NCI-H526 treated with DMSO at 0.1 percent for 48 hours (cell line): ENCODE measurements around the gene COPZ1.
"Not testable (repeated sequence)": the region's sequence is repeated elsewhere in the genome, so short reads cannot be mapped to it uniquely, and the experiment has no call there.

Experiments used
- DNase-seq: peaks from one replicate; lab custom pipeline; 2025; lab: John Stamatoyannopoulos, UW

COPZ1 gene, protein sequence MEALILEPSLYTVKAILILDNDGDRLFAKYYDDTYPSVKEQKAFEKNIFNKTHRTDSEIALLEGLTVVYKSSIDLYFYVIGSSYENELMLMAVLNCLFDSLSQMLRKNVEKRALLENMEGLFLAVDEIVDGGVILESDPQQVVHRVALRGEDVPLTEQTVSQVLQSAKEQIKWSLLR

DNA sequence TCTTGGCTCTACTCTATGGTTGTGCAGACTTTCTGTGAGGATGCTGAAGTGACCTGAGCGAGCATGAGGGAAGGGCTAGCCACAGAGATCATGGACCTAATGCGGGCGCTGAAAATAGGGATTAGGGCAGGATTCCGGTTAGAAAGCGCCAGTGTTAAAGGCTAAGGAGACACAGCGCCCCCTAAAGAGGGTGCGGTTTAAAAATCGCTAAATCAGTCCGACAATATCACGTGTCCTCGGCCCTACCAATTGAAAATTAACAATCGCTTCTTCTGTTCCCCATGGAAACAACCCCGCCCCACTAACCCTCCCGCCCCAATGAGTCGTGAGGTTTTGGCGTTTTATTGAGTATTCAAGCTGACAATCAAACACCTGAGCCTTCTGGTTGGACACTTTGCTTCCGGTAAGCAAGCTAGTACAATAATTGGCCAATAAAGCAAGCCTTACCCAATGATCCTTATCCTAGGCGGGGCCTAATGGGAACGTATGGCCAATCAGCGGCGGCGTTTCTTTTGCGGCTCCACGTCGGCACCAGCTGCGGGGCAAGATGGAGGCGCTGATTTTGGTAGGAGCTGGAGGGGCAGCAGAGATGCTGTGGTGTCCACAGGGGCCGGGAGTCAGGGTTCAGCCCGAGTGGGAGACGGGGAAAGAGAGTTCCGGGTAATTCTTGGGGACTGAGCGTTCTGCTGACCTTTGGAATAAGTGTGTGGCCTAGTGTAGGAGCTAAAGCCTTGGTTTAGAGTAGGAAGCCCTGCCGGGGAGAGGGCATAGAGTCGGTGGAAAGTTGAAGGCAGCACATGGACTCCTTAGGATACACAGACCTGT, at the start of gene COPZ1:
COPZ1 (plus strand) TSS at position 515 of the 825 bp plus-strand sequence; CDS start at position 548, 33 bp downstream.
- peak; percentile 98 for DNase-seq

DNA sequence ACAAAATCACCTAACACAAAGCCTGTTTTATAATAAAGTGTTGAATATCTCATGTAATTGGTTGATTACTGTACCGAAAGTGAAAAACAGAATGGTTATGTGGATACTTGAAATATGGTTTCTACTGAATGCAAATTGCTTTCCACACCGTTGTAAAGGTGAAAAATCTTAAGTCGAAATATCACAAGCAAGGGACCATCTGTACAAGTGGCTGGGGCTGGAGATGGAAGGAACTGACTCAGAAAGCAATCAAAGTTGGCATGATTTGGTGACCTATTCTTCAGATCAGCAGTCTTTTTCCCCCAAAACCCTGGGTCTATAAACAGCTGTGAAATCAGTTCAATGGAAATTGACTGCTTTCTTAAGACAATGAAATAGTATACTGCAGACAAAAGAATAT, 48.6 kb upstream of the COPZ1 start:
- DNase-seq: no peak

DNA sequence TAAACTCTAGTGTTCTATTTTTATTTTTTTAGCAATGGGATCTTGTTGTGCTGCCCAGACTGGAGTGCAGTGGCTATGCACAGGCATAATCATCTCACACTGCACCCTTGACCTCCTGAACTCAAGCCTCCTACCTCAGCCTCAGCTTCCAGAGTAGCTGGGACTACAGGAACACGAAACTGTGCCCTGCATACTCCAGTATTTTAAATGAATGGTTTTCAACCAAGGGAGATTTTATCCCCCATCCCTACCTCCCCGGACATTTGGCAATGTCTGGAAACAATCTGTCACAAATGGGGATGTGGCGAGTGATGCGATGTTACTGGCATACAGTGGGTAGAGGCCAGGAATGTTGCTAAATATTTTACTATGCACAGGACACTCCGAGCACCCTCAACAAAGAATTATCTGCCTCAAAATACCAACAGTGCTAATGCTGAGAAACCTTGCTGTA, 47.1 kb upstream of the COPZ1 start:
- no peak for DNase-seq

DNA sequence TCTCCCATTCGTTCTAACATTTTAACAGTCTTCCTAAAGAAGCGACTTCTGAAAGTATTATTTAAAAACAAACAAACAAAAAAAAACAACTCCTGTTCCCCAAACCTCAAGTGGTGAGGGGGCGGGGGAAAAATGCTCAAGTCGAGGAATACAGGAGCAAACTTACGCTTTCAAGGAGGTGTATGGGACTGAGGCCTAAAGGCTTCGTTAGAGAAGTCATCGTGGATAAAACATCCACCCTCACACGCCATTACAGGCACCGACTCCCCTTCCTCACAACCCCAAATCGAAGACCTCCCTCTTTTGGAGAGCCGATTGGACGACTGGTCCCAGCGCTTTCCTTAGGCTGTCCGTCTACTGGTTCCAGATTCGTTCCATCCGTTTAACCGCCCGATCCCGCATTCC, 45.7 kb upstream of the COPZ1 start:
- no peak for DNase-seq

DNA sequence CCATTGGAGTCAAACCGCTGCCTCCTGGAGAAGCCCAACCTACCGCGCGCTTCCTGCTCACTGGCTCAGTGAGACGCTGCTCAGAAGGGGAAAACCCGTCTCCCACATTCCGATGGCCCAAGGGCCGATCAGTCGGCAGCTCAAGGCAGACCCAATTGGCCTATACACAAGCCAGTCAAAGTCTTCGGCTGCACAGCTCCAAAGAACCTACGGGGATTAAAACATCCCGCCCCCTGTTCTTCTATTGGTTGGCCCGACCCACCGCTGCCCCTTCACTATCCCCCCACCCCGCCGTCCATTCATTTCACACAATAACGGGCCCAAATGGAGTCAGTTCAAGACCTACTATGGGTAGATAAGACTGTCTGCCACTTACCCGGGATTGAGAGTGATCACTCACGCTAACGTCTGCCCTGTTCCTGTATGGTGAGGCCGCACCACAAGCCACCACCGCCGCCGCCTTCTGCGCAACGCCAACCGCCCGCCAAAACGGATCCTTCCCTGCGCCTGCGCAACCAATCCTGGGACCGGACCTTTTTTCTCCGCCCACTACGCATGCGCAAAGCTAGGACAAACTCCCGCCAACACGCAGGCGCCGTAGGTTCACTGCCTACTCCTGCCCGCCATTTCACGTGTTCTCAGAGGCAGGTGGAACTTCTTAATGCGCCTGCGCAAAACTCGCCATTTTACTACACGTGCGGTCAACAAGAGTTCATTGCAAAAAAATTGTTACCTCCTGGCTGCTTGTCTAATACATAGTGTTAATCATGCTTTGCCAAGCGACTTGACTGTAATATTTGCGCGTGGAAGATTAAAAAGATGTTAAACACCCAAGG, 45.1 kb upstream of the COPZ1 start, which contains the start of gene CBX5:
CBX5 (minus strand) TSS at position 491 of the 836 bp plus-strand sequence. CDS start 22,472 bp downstream, outside the sequence.
- peak; percentile 99 for DNase-seq

DNA sequence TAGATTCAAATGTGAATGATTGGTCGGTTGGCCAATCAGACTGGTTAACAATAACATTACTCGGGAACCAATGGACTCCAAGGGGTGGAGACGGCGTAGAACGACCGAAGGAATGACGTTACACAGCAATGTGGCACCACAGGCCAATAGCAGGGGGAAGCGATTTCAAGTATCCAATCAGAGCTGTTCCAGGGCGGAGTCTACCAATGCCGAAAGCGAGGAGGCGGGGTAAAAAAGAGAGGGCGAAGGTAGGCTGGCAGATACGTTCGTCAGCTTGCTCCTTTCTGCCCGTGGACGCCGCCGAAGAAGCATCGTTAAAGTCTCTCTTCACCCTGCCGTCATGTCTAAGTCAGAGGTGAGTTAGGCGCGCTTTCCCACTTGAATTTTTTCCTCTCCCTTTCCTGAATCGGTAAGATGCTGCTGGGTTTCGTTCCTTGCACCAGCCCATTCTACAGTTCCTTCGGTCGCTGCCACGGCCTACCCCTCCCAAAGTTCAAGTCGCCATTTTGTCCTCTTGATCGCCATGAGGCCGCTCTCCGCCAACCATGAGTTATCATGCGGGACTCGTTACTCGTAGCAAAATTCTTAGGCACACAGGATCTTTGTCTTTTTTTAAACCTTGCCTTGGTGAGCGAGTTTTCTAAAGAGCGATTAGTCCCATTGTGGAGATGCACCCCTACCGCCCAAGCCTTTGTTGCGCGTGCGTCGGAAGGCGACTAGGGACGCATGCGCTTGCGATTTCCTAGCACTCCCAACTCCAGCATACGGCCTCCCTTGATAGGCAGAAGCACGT, 44.3 kb upstream of the COPZ1 start, which contains the start of gene HNRNPA1:
HNRNPA1 (plus strand) TSS at position 259 of the 793 bp plus-strand sequence; CDS start at position 341, 82 bp downstream.
- peak; percentile 99 for DNase-seq

DNA sequence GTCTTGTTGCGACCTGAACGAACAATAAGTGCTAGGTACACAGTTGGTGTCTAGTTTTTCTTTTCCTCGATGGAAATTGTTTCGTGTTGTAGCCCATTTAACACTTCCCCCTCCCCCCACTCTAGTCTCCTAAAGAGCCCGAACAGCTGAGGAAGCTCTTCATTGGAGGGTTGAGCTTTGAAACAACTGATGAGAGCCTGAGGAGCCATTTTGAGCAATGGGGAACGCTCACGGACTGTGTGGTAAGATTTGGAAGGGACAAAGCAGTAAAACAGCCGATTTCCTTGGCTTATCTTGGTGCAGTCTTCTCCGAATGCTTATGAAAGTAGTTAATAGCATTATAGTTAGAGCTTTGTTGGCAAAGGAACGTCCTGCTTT, 43.7 kb upstream of the COPZ1 start:
- DNase-seq: not testable (repeated sequence)

DNA sequence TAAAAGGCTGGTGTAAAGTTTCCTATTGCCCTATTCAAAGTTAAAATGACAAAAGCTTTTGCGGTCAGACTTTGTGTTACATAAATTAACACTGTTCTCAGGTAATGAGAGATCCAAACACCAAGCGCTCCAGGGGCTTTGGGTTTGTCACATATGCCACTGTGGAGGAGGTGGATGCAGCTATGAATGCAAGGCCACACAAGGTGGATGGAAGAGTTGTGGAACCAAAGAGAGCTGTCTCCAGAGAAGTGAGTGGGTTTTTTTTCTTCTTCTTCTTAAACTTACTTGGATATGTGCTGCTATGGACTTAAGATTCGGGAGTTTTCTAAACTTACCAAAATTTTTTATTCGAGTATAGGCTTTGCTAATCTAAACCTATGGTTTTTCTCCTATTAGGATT, 43.2 kb upstream of the COPZ1 start:
- DNase-seq: not testable (repeated sequence)

DNA sequence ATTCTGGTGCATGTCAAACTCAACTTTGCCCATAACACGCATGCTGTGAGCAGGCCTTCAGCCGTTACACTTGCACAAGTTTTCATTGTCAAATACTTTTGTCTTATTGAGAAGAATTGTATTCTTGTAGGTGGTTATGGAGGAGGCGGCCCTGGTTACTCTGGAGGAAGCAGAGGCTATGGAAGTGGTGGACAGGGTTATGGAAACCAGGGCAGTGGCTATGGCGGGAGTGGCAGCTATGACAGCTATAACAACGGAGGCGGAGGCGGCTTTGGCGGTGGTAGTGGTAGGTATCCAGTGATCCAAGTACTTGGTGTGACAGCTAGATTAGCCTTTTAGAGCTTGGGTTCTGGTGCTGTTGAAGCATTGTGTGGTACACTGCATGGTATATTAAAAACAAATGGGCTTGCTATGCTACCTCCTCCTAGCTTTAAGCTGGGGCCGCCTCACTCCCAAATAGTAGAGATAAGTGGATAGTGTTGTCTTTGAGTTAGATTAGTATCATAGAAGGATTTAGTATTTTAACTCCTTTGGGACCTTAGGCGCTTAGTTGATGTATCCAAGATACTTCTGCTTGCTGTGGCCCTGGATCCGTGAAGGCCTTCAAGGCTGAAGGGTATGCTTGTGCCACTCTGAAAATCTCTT, 41.9 kb upstream of the COPZ1 start:
- no peak for DNase-seq

DNA sequence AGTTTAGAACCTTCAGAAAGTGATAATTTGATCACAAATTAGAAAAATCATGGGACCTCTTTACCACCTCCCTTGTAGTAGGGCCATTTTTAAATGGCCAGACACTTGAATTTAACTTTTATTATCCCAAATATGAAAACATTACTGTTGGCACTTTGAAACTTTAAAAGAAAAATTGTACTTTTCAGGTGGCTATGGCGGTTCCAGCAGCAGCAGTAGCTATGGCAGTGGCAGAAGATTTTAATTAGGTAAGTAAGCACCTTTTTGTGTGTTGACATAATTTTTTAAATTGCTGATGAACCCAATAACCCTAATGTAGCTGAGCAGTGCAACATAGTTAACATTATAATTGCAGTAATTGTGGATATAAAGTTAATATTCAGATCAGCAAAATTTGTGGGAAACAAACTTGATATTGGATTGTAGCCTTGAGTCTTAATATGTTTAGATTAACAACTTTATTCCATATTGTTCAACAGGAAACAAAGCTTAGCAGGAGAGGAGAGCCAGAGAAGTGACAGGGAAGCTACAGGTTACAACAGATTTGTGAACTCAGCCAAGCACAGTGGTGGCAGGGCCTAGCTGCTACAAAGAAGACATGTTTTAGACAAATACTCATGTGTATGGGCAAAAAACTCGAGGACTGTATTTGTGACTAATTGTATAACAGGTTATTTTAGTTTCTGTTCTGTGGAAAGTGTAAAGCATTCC, 40.7 kb upstream of the COPZ1 start:
- DNase-seq: not testable (repeated sequence)

DNA sequence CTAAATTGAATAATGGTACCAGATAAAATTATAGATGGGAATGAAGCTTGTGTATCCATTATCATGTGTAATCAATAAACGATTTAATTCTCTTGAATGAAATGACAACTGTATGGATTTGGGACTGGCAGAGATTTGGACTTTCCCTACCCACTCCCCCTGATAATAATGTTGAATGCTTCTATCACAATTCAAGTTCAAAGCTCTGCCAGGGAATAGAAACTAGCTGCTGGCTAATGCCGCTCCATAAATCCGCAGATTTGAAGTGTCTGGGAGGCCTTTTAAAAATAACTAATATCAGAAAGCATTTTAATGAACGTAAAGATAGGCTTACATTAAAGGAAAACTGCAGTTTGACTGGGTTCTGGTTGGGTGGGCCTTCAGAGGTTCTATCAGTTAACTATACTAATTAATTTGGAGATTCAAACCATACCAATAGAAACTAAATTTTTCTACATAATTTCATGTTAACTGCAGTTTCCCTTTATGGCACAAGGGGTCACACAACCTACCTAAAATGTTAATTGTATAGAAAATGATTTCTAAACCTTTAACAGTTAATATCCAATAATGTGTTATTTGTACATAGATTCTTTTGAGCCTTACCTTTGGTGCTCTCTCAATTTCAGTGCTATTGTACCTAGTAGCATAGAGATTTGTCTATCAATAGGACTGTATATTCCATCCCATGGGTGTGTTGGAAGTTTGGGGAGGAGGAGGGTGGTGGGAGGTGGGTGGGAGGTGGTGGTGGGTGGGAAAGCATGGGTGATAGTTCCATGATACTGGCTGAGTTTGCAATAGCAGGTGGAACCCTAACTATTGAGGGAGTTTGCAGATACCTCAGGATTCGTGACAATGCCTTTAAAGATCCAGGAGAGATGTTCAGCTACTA, 39.5 kb upstream of the COPZ1 start:
- no peak for DNase-seq

DNA sequence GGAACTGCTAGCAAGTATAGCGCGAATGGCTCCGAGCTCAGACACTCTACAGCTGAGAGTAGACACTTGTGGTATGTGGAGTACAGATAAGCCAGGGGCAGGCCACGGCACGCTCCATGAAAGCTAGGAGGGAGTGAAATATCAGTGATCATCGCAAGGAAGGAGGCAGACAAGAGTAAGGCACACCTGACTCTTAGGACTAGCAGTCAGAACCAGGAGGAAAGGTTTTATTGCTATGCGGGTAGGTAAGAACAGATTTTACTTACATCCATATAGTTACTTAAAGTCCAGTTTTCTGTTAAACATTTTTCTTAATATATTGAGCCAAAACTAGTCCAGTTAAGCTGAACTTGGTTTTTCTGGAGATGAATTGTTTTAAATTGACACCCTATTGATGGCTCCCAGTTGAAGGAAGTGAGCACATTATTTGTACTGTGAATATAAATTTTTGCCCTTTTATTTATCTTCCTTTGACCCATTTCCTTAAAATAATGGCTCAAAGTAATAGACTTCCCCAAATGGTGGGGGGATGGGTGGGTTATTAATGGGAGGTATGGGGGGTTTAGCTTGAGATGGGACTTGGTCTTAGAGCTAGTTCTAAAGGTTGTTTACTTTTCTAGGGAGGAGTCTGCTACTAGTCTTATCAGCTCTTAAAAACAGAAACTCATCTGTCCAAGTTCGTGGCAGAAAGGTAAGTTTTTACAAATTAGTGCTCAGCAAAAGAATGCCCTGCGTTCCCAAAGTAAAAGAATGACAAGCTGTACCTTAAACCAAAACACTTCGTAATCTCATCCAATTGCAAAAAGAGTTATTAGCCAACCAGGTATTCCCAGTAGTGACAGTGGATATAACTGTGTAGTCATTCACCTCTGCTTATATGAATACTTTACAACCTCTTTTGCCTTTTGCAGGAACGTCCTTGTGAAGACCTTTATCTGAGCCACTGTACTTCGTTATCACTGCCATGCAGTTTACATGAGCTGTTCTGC, 38.6 kb upstream of the COPZ1 start:
- no peak for DNase-seq

DNA sequence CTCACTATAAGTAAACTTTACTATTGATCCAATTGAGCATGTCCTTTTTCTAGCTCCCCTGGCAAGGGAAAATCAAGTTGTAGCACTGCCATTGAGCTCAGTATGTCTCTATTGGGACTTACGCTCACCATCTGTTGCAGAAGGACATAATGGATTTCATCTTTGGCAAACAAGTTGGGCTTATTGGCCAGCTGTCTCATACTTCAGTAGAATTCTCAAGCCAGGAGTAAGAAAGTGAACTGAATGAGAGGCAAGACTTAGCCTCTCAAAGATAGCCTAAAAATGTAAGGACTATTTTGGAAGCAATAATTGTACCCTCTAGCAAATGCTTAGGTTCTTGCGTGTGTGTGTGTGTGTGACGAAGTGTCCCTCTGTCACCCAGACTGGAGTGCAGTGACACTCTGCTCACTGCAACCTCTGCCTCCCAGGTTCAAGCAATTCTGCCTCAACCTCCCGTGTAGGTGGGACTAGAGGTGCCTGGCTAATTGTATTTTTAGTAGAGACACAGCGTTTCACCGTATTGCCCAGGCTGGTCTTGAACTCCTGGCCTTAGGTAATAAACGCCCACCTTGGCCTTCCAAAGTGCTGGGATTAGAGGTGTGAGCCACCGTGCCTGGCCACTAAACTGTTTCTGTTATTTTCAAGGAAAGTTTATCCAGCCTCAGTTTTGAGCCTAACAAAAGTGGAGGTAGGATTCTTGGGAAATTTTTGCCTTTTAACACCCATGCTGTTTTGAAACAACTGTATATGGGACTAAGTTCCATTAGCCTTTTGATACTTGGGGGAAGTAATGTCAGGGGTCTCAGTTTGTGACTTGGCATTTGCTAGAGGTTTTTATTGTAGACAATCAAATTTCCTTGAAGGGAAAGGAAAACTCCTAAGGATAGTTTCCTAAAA, 37.4 kb upstream of the COPZ1 start:
- no peak for DNase-seq

DNA sequence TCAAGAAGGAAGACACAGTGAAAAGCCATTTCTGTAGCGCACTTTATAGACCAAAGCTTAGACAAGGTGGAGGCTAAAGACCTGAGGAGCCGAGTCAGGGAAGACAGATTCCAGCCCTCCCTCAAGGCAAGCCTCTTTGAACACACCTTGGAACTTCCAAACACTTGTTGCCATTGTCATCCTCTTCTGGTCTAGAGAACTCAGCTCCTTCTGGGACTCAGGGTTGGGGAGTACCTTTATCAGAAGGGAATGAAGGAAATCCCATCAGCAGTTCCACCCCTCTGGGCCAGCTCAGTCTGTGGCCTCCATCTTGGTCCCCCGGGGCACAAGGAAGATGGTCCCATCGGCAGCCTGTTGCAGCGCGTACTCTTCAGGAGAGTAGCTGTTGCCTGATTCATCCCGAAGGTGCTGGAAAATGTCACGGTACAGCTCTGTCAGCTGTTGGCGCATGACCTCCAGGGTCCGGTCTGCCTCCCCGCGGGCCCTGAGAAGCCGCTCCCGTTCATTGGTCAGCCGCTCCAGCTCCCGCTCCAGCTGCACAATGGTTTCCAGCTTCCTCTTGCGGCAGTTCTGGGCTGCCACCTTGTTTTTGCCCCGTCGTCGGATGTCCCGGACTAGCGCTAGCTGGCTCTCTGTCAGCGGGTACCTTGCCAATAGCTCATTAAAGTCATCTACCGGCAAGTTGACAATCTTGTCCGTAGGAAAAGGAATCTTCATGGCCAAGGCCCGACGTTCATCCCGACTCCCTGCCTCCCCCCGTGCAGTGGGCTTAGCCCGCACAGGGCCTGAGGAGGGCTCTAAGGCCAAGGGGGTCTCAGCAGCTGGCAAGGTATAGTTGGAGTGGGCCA, 32.6 kb upstream of the COPZ1 start:
- DNase-seq: no peak

DNA sequence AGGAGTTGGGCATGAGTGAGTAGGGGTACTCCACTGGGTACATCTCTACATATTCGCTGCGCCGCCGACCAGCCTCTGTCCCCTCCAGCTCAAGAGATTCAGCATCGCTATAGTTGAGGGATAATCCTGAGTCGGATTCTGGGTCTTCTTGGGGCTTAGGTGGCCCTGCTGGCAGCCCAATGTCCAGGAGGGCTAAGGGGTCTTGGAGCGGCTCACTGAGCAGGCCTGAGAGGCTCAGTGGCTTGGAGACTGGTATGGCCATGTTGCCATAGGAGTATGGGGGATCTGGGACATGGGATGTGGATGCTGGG, 32.0 kb upstream of the COPZ1 start:
- no peak for DNase-seq
